ENCODE measurements around the gene C9orf72.
"Not testable (repeated sequence)": the region's sequence is repeated elsewhere in the genome, so short reads cannot be mapped to it uniquely, and the experiment has no call there.

C9orf72 gene, protein sequence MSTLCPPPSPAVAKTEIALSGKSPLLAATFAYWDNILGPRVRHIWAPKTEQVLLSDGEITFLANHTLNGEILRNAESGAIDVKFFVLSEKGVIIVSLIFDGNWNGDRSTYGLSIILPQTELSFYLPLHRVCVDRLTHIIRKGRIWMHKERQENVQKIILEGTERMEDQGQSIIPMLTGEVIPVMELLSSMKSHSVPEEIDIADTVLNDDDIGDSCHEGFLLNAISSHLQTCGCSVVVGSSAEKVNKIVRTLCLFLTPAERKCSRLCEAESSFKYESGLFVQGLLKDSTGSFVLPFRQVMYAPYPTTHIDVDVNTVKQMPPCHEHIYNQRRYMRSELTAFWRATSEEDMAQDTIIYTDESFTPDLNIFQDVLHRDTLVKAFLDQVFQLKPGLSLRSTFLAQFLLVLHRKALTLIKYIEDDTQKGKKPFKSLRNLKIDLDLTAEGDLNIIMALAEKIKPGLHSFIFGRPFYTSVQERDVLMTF

DNA sequence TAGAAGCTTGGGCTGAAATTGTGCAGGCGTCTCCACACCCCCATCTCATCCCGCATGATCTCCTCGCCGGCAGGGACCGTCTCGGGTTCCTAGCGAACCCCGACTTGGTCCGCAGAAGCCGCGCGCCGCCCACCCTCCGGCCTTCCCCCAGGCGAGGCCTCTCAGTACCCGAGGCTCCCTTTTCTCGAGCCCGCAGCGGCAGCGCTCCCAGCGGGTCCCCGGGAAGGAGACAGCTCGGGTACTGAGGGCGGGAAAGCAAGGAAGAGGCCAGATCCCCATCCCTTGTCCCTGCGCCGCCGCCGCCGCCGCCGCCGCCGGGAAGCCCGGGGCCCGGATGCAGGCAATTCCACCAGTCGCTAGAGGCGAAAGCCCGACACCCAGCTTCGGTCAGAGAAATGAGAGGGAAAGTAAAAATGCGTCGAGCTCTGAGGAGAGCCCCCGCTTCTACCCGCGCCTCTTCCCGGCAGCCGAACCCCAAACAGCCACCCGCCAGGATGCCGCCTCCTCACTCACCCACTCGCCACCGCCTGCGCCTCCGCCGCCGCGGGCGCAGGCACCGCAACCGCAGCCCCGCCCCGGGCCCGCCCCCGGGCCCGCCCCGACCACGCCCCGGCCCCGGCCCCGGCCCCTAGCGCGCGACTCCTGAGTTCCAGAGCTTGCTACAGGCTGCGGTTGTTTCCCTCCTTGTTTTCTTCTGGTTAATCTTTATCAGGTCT is at the start of gene C9orf72:
Gene C9orf72, minus strand, starts transcription at position 564 of the 716 bp plus-strand sequence. CDS start 6,361 bp downstream, outside the sequence.
- no peak for DNase-seq (ENCODE audit: low read depth)

DNA sequence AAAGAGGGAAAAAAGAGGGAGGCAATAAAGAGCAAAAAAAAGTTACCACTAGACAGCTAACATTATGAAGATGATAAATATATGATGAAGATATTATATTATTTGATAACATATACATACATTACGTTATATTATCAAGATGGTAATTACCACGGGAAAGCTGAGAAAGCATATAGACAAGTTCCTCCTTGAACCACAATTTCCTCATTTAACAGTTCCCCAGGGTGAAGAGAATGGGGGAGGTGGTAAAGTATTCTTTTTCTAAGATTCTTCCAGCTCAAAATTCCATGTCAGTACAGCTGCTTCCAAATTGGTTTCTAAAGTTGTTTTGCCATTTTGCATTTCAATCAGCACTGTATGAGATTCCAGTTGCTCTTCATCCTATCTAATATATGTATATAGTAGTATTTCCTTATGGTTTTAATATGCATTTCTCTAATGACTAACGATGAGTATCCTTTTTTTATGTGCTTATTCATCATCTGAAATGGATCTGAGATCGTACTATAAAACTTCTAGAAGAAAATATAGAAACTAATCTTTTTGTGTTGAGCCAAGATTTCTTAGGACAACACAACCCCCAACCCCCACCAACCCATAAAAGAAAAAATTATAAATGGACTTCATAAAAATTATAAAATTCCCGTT is 49.5 kb upstream of the C9orf72 start:
- DNase-seq (ENCODE audit: low read depth), result no peak

- DNase-seq (ENCODE audit: low read depth), result no peak
Measured at GRCh38 chr9:27619743-27620142, 46.5 kb upstream of the C9orf72 start.

- no peak for DNase-seq (ENCODE audit: low read depth)
Measured at GRCh38 chr9:27618066-27618465, 44.8 kb upstream of the C9orf72 start.

GRCh38 chr9:27614551-27614950 is 41.3 kb upstream of the C9orf72 start:
- DNase-seq (ENCODE audit: low read depth), result no peak

- DNase-seq (ENCODE audit: low read depth), result not testable (repeated sequence)
Measured at GRCh38 chr9:27612036-27612435, 38.8 kb upstream of the C9orf72 start.

DNA sequence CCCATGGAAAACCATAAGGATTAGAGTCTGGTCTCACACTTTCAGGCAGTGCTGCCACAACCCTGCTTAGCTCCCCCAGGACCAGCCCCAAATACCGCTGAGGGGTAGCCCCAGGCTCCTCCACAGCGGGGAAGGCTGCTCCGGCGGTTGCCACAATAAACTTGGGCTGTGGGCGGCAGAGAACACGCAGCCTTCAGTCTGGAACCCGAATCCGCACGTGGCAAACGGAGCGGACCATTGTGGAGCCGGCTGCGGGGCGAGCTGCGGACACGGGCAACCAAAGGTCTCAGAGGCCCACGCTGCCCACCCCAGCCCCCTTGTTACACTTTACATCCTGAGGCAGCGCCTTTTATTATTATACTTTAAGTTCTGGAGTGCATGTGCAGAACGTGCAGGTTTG is 37.3 kb upstream of the C9orf72 start:
- DNase-seq (ENCODE audit: low read depth), result no peak

- DNase-seq (ENCODE audit: low read depth), result no peak
Measured at GRCh38 chr9:27602954-27603353, 29.7 kb upstream of the C9orf72 start.

- no peak for DNase-seq (ENCODE audit: low read depth)
Measured at GRCh38 chr9:27602142-27602861, 29.0 kb upstream of the C9orf72 start.

DNA sequence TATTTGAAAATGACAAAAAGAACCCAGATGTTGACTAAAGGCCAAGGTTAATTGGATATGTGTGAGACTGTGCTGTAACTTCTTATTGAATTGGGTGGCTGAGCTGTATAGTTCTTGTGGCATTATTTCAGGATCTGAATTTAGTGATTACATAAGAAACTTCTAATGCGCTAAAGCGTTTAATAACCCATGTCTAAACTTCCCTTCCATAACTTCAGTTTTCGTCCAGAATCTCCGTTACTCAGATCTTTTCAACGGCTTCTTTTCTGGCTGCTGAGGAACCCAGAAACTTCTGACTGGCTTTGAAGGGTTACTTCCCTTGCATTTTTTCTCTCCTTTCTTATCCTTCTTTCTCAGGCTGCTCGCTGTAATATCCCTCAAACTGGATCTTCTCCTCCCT is 28.1 kb upstream of the C9orf72 start:
- no peak for DNase-seq (ENCODE audit: low read depth)

DNA sequence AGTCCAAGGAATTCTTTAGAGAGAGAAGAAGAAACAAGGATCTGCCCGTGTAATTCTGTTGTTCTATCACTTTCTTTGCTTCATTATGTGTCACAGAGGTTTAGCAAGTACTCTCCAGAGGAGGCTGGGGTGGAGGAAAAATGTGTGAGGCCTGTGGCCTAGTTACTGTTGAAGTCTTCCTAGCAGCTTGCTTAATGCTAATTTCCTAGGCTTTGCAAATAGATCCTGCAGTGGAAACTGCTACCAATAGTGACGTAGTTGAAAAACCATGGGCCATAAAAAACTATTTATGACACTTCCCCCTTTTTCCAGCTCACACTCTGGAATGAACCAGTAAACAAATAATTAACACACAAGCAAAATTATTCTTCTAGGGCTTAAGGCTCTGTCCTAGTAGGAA is 27.0 kb upstream of the C9orf72 start:
- no peak for DNase-seq (ENCODE audit: low read depth)

- no peak for DNase-seq (ENCODE audit: low read depth)
Measured at GRCh38 chr9:27599870-27600238, 26.6 kb upstream of the C9orf72 start.

- DNase-seq (ENCODE audit: low read depth), result no peak
Measured at GRCh38 chr9:27599102-27599869, 26.0 kb upstream of the C9orf72 start.

GRCh38 chr9:27595733-27596132 is 22.5 kb upstream of the C9orf72 start:
- no peak for DNase-seq (ENCODE audit: low read depth)

DNA sequence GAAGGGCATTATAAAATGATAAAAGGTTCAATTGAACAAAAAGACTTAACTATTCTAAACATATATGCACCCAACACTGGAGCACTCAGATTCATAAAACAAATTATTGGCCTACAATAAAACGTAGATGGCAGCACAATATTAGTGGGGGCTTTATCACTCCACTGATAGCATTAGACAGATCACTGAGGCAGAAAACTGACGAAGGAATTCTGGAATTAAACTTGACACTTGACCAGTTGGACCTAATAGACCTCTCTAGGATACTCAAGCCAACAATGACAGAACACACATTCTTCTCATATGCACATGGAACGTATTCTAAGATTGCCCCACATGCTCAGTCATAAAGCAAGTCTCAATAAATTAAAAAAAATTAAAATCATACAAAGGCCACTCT is 18.4 kb upstream of the C9orf72 start:
- no peak for DNase-seq (ENCODE audit: low read depth)

- DNase-seq (ENCODE audit: low read depth), result no peak
Measured at GRCh38 chr9:27591093-27591492, 17.8 kb upstream of the C9orf72 start.

- no peak for DNase-seq (ENCODE audit: low read depth)
Measured at GRCh38 chr9:27590651-27591050, 17.4 kb upstream of the C9orf72 start.

DNA sequence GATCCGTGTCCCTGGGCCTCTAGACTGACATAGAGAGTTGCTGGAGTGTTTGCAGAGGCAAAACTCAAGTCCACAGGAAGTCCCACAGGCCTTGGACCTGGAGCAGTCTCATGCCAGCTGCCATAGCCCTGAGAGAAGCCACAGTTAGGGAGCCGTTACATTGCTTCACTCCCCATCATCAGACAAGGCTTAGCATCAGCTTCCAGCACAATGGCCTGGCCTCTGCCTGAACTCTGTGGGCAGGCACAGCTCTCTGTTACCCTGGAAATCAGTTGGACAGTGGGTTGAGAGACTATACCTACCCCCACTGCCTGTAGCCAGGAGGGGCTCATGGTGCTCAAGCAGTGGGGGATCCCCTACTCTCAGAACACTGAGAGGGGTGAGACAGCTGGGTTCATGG is 16.2 kb upstream of the C9orf72 start:
- no peak for DNase-seq (ENCODE audit: low read depth)

DNA sequence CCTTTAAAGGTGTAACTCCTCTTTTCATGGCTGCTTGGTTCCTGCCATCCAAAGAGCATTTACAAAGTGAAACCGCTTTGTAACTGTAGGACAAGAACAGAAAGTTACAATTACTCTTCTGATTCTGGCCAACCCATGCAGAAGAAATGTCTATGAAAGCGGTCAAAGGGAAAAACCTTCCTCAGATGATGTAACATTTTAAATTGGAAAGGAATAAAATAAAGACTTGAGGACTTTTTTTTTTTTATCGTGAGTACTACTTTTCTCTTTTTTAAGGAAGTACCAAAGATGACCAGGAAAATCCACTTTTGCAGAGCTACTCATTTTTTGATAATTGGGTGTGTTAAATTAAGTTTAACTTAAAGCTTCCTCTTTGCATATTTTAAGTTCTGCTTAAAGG is 13.0 kb upstream of the C9orf72 start:
- DNase-seq (ENCODE audit: low read depth), result no peak

DNA sequence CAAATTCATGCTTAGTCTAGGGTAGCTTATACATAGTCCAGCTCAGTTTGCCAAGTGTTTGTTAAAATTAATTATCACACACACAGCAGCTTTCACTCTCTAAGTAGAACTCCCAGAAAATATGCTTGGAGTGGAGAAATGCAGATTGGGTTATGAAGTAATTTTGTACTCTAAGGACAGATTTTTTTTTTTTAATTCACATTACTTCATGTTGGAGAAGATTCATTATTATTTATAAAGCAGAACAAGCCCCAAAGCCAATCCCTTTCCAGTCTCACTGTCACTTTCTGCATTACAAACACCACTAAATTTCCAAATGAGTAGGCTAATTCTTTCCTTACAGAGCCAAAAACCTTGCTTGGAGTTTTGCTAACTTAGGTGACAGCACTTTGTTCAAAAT is 11.7 kb upstream of the C9orf72 start:
- no peak for DNase-seq (ENCODE audit: low read depth)

DNA sequence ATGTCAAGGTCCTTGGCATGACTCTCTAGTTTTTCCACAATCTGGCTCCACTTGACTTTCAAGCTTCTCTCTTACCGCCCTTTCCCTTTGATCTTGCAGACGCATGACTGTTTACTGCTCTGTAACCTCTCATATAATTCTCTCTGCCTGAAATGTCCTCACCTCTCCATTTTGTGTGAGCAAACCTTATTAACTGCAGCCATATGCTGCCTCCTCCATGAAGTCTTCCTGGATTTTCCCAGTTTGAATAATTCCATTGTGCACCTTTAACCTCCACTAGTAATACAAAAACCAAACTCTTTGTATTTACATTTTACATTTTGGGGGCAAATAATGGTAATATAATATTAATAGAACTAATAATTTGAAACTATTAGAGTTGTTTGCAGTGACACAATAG is 9.5 kb upstream of the C9orf72 start:
- DNase-seq (ENCODE audit: low read depth), result no peak

All from GM04504 (cell line).